SK-N-SH treated with all-trans-retinoic acid at 6 μM for 48 hours (cell line): ENCODE measurements around the gene YDJC.

Experiments
- ATAC-seq: fragments of 200-7000 bp; cut with Tn5 transposase; 3 replicates; pipeline ENCODE4 v1.9.1; 2020; ENCODE audit warnings: mild to moderate bottlenecking, moderate library complexity
- BACH2 ChIP-seq: fragments of 250-450 bp; sonication (Bioruptor Pico); IDR thresholded peaks from 2 replicates; pipeline ENCODE4 v1.9.0; 2021; ENCODE audit warnings: mild to moderate bottlenecking, borderline replicate concordance
- CSDC2 ChIP-seq: fragments of 250-450 bp; sonication (Bioruptor Pico); IDR thresholded peaks from 2 replicates; pipeline ENCODE4 v1.5.0; 2020; ENCODE audit warnings: mild to moderate bottlenecking, moderate library complexity
- ESRRG ChIP-seq: fragments of 250-450 bp; sonication (Bioruptor Pico); IDR thresholded peaks from 2 replicates; pipeline ENCODE4 v1.6.1; 2021; ENCODE audit warnings: mild to moderate bottlenecking
- GLIS3 ChIP-seq: fragments of 250-450 bp; sonication (Bioruptor Pico); IDR thresholded peaks from 2 replicates; pipeline ENCODE4 v1.5.0; 2020; ENCODE audit warnings: mild to moderate bottlenecking, moderate library complexity
- ISL1 ChIP-seq: fragments of 250-450 bp; sonication (Bioruptor Pico); IDR thresholded peaks from 2 replicates; pipeline ENCODE4 v2.1.2; 2022; ENCODE audit warnings: mild to moderate bottlenecking, moderate library complexity
- OSR1 ChIP-seq: fragments of 250-450 bp; sonication (Bioruptor Pico); IDR thresholded peaks from 2 replicates; pipeline ENCODE4 v1.8.0; 2022; ENCODE audit warnings: moderate library complexity, mild to moderate bottlenecking, inconsistent platforms
- PPARA ChIP-seq: fragments of 250-450 bp; sonication (Bioruptor Pico); IDR thresholded peaks from 2 replicates; pipeline ENCODE4 v1.5.0; 2020; ENCODE audit warnings: mild to moderate bottlenecking, borderline replicate concordance
- RARB ChIP-seq: fragments of 250-450 bp; sonication (Bioruptor Pico); IDR thresholded peaks from 2 replicates; pipeline ENCODE4 v1.8.0; 2021; ENCODE audit warnings: mild to moderate bottlenecking, moderate library complexity
- SNAI2 ChIP-seq: fragments of 250-450 bp; sonication (Bioruptor Pico); IDR thresholded peaks from 2 replicates; pipeline ENCODE4 v1.5.0; 2020; ENCODE audit warnings: mild to moderate bottlenecking, moderate library complexity
- TCF4 ChIP-seq: fragments of 250-450 bp; sonication (Bioruptor Pico); IDR thresholded peaks from 2 replicates; pipeline ENCODE4 v1.8.0; 2021; ENCODE audit warnings: mild to moderate bottlenecking, moderate library complexity, borderline replicate concordance
- TOX ChIP-seq: fragments of 250-450 bp; sonication (Bioruptor Pico); IDR thresholded peaks from 2 replicates; pipeline ENCODE4 v1.8.0; 2021; ENCODE audit warnings: mild to moderate bottlenecking, moderate library complexity, borderline replicate concordance
- ZC3H10 ChIP-seq: fragments of 250-450 bp; sonication (Bioruptor Pico); IDR thresholded peaks from 2 replicates; pipeline ENCODE4 v1.5.1; 2021; ENCODE audit warnings: mild to moderate bottlenecking, moderate library complexity
- ZFP3 ChIP-seq: fragments of 250-450 bp; sonication (Bioruptor Pico); IDR thresholded peaks from 2 replicates; pipeline ENCODE4 v1.5.0; 2020; ENCODE audit warnings: mild to moderate bottlenecking, moderate library complexity
- ZFP30 ChIP-seq: fragments of 450-650 bp; formaldehyde crosslinking; IDR thresholded peaks from 2 replicates; pipeline ENCODE4 v1.5.0; 2022; ENCODE audit warnings: mild to moderate bottlenecking, moderate library complexity
- ZNF565 ChIP-seq: fragments of 450-650 bp; formaldehyde crosslinking; conservative IDR thresholded peaks from 2 replicates; pipeline ENCODE4 v1.5.0; 2020; ENCODE audit warnings: low read depth, mild to moderate bottlenecking, moderate library complexity
- ZNF70 ChIP-seq: fragments of 450-650 bp; formaldehyde crosslinking; IDR thresholded peaks from 2 replicates; pipeline ENCODE4 v1.5.0; 2020; ENCODE audit warnings: mild to moderate bottlenecking, moderate library complexity
- ZNF8 ChIP-seq: fragments of 450-650 bp; formaldehyde crosslinking; IDR thresholded peaks from 2 replicates; pipeline ENCODE4 v1.5.0; 2020; ENCODE audit warnings: mild to moderate bottlenecking, moderate library complexity
- TF ChIP-seq, protein P1 (sequence below): fragments of 250-450 bp; sonication (Bioruptor Pico); IDR thresholded peaks from 2 replicates; pipeline ENCODE4 v1.5.1; 2021; ENCODE audit warnings: mild to moderate bottlenecking, moderate library complexity
- TF ChIP-seq, protein P2 (sequence below): fragments of 250-450 bp; sonication (Bioruptor Pico); IDR thresholded peaks from 2 replicates; pipeline ENCODE4 v1.5.1; 2020; ENCODE audit warnings: low read depth, mild to moderate bottlenecking, moderate library complexity
- TF ChIP-seq, protein P3 (sequence below): fragments of 250-450 bp; sonication (Bioruptor Pico); IDR thresholded peaks from 2 replicates; pipeline ENCODE4 v1.8.0; 2021; ENCODE audit warnings: low read depth, mild to moderate bottlenecking, moderate library complexity, borderline replicate concordance
- TF ChIP-seq, protein P4 (sequence below): fragments of 250-450 bp; sonication (Bioruptor Pico); IDR thresholded peaks from 2 replicates; pipeline ENCODE4 v1.5.0; 2020; ENCODE audit warnings: mild to moderate bottlenecking, moderate library complexity
- TF ChIP-seq, protein P5 (sequence below): fragments of 250-450 bp; sonication (Bioruptor Pico); IDR thresholded peaks from 2 replicates; pipeline ENCODE4 v1.8.0; 2020; ENCODE audit warnings: mild to moderate bottlenecking, moderate library complexity, borderline replicate concordance

Gene YDJC

DNA sequence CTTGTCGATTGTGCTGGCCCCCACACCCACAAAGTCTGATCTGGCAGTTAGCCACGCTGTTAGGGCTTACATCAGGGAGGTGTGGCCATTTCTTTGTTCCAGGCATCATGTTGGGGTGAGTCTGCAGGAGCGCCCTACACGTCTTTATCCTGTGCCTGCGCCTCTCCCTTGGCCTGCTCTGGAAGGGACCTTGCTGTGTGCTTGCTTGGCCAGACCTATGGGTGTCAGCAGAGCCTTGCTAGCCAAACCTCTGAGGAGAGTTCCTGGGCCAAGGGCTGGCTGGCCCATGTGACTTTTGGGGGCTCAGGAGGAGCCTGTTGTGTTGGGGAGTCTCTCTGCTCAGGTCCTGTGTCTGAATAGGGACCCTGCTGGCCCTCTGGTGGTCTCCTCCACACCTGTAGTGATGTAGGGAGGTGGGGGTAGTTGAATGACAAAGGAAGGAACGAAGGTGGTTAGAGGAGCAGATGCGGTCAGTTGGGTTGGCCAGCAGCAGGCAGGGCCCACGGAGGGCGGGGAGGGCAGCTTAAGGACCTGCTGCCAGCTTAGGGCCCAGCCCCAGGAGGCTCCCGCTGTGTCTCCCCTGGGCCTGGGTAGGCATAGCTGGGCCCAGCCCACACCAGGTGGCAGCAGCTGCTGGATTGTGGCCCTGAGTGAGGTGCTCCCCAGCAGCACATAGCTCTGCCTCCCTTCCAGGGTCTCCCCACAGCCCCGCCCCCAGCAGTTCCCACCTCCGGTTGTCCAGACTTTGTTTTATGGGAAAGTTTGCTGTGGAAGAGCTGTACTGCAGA, 43.9 kb upstream of the YDJC start:
- TF ChIP-seq GLIS3 (no peak), TOX (CRISPR knock-in tag) (no peak), SNAI2 (CRISPR knock-in tag) (no peak), ZC3H10 (no peak), ZNF70 (no peak), ISL1 (CRISPR knock-in tag) (no peak)
- no peak for ATAC-seq

DNA sequence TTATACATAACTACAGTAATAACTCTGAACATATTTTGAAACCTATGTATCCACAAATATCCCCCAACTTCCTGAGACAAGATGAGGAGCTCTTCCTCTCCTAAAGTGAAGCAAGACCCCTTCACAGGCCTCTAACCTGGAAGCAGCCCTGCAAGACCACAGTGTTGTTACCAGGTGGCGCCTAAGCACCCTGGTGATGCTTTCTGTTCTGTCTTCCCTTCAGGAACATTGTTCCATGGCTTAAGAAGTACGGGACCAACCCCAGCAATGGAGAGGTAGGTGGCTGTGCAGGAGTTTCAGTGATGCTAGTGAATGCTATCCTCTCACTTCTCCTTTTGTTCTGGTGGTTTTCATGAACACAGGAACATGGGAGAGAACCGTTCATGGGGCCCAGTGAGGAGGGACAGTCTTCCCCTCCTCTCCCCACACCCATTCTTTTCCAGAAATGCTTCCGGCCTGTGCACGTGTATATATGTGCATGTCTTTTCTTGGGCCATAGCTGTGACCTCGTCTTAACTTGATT, 42.3 kb upstream of the YDJC start:
- no peak for TF ChIP-seq RARB (CRISPR knock-in tag)
- TF ChIP-seq, protein P1, sequence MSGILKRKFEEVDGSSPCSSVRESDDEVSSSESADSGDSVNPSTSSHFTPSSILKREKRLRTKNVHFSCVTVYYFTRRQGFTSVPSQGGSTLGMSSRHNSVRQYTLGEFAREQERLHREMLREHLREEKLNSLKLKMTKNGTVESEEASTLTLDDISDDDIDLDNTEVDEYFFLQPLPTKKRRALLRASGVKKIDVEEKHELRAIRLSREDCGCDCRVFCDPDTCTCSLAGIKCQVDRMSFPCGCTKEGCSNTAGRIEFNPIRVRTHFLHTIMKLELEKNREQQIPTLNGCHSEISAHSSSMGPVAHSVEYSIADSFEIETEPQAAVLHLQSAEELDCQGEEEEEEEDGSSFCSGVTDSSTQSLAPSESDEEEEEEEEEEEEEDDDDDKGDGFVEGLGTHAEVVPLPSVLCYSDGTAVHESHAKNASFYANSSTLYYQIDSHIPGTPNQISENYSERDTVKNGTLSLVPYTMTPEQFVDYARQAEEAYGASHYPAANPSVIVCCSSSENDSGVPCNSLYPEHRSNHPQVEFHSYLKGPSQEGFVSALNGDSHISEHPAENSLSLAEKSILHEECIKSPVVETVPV (CRISPR knock-in tag) = no peak
- TF ChIP-seq, protein P2, sequence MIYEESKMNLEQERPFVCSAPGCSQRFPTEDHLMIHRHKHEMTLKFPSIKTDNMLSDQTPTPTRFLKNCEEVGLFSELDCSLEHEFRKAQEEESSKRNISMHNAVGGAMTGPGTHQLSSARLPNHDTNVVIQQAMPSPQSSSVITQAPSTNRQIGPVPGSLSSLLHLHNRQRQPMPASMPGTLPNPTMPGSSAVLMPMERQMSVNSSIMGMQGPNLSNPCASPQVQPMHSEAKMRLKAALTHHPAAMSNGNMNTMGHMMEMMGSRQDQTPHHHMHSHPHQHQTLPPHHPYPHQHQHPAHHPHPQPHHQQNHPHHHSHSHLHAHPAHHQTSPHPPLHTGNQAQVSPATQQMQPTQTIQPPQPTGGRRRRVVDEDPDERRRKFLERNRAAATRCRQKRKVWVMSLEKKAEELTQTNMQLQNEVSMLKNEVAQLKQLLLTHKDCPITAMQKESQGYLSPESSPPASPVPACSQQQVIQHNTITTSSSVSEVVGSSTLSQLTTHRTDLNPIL (CRISPR knock-in tag) = no peak
- no peak for TF ChIP-seq ZNF8 (CRISPR knock-in tag)
- no peak for TF ChIP-seq ZFP30
- TF ChIP-seq PPARA = no peak
- TF ChIP-seq OSR1 (CRISPR knock-in tag) = no peak
- TF ChIP-seq CSDC2 = no peak
- no peak for TF ChIP-seq ZFP3 (CRISPR knock-in tag)
- TF ChIP-seq GLIS3 = no peak
- TF ChIP-seq, protein P3, sequence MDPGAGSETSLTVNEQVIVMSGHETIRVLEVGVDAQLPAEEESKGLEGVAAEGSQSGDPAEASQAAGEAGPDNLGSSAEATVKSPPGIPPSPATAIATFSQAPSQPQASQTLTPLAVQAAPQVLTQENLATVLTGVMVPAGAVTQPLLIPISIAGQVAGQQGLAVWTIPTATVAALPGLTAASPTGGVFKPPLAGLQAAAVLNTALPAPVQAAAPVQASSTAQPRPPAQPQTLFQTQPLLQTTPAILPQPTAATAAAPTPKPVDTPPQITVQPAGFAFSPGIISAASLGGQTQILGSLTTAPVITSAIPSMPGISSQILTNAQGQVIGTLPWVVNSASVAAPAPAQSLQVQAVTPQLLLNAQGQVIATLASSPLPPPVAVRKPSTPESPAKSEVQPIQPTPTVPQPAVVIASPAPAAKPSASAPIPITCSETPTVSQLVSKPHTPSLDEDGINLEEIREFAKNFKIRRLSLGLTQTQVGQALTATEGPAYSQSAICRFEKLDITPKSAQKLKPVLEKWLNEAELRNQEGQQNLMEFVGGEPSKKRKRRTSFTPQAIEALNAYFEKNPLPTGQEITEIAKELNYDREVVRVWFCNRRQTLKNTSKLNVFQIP (CRISPR knock-in tag) = no peak
- TF ChIP-seq ZC3H10 = no peak
- TF ChIP-seq ISL1 (CRISPR knock-in tag) = no peak
- no peak for TF ChIP-seq BACH2 (CRISPR knock-in tag)
- TF ChIP-seq, protein P4, sequence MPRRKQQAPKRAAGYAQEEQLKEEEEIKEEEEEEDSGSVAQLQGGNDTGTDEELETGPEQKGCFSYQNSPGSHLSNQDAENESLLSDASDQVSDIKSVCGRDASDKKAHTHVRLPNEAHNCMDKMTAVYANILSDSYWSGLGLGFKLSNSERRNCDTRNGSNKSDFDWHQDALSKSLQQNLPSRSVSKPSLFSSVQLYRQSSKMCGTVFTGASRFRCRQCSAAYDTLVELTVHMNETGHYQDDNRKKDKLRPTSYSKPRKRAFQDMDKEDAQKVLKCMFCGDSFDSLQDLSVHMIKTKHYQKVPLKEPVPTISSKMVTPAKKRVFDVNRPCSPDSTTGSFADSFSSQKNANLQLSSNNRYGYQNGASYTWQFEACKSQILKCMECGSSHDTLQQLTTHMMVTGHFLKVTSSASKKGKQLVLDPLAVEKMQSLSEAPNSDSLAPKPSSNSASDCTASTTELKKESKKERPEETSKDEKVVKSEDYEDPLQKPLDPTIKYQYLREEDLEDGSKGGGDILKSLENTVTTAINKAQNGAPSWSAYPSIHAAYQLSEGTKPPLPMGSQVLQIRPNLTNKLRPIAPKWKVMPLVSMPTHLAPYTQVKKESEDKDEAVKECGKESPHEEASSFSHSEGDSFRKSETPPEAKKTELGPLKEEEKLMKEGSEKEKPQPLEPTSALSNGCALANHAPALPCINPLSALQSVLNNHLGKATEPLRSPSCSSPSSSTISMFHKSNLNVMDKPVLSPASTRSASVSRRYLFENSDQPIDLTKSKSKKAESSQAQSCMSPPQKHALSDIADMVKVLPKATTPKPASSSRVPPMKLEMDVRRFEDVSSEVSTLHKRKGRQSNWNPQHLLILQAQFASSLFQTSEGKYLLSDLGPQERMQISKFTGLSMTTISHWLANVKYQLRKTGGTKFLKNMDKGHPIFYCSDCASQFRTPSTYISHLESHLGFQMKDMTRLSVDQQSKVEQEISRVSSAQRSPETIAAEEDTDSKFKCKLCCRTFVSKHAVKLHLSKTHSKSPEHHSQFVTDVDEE (CRISPR knock-in tag) = no peak
- no peak for TF ChIP-seq TCF4 (CRISPR knock-in tag)
- no peak for TF ChIP-seq ZNF565 (CRISPR knock-in tag)
- TF ChIP-seq, protein P5, sequence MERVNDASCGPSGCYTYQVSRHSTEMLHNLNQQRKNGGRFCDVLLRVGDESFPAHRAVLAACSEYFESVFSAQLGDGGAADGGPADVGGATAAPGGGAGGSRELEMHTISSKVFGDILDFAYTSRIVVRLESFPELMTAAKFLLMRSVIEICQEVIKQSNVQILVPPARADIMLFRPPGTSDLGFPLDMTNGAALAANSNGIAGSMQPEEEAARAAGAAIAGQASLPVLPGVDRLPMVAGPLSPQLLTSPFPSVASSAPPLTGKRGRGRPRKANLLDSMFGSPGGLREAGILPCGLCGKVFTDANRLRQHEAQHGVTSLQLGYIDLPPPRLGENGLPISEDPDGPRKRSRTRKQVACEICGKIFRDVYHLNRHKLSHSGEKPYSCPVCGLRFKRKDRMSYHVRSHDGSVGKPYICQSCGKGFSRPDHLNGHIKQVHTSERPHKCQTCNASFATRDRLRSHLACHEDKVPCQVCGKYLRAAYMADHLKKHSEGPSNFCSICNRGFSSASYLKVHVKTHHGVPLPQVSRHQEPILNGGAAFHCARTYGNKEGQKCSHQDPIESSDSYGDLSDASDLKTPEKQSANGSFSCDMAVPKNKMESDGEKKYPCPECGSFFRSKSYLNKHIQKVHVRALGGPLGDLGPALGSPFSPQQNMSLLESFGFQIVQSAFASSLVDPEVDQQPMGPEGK (CRISPR knock-in tag) = no peak
- TF ChIP-seq ESRRG (CRISPR knock-in tag) = no peak
- no peak for TF ChIP-seq ZNF70
- no peak for ATAC-seq

DNA sequence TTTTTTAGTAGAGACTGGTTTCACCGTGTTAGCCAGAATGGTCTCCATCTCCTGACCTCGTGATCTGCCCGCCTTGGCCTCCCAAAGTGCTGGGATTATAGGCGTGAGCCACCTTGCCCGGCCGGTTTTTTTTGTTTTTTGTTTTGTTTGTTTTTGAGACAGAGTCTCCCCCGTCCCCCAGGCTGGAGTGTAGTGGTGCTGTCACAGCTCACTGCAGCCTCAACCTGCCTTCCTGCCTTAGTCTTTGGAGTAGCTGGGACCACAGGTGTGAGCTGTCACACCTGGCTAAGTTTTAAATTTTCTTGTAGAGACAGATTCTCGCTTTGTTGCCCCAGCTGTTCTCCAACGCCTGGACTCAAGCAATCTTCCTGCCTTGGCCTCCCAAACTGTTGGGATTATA, 39.2 kb upstream of the YDJC start:
- no peak for ATAC-seq
- TF ChIP-seq, protein P5 (CRISPR knock-in tag) = no peak
- TF ChIP-seq, protein P1 (CRISPR knock-in tag) = no peak
